A673 (cell line): Measurements from ENCODE around the gene CSF3. TPM values are rescaled to one million over a fixed set of nuclear protein-coding genes. Genes with fewer than 3 reads are reported as not detected.

Source experiments
- BruUV-seq: library from RNA; stranded (reverse); fragments of 400-500 nt; replicated peaks from 2 replicates; lab custom pipeline; 2021; lab: Mats Ljungman, UMichigan
- CTCF ChIA-PET: fragments of 300-600 bp; sonication (Branson Sonifier 250); formaldehyde crosslinking; loops from one replicate; lab custom pipeline; 2022; ENCODE audit warnings: antibody characterized with exemption; lab: Charles Lee
- POLR2A ChIA-PET: fragments of 300-600 bp; sonication (Branson Sonifier 250); formaldehyde crosslinking; loops from one replicate; lab custom pipeline; 2022; ENCODE audit warnings: antibody characterized with exemption; ENCODE audit not compliant: low non-redundant PET; lab: Charles Lee
- DNase-seq: peaks from one replicate; pipeline ENCODE4 v3.0.0-alpha.2; 2015; ENCODE audit warnings: low spot score
- H3K27ac ChIP-seq: fragments of 200-600 bp; sonication (generic); 2 replicates; pipeline ENCODE4 v1.5.1; 2016; ENCODE audit warnings: mixed run types, low read depth, mild to moderate bottlenecking, mixed read lengths, antibody characterized with exemption, low read length; ENCODE audit not compliant: poor library complexity, severe bottlenecking
- H3K27me3 ChIP-seq: fragments of 200-600 bp; sonication (generic); replicated peaks from 2 replicates; pipeline ENCODE4 v1.6.1; 2017; ENCODE audit warnings: mixed run types, low read depth, mild to moderate bottlenecking, mixed read lengths, antibody characterized with exemption, low read length; ENCODE audit not compliant: insufficient read depth, poor library complexity
- H3K36me3 ChIP-seq: fragments of 200-600 bp; sonication (generic); 2 replicates; pipeline ENCODE4 v1.6.1; 2016; ENCODE audit warnings: mixed run types, mild to moderate bottlenecking, mixed read lengths, antibody characterized with exemption, low read length; ENCODE audit not compliant: insufficient read depth, poor library complexity, severe bottlenecking
- H3K4me1 ChIP-seq: fragments of 200-600 bp; sonication (generic); 2 replicates; pipeline ENCODE4 v1.6.1; 2017; ENCODE audit warnings: mixed run types, mild to moderate bottlenecking, mixed read lengths, antibody characterized with exemption, low read length; ENCODE audit not compliant: insufficient read depth, poor library complexity, severe bottlenecking
- H3K4me3 ChIP-seq: fragments of 200-600 bp; sonication (generic); 2 replicates; pipeline ENCODE4 v1.5.1; 2016; ENCODE audit warnings: low read depth, mixed run types, mild to moderate bottlenecking, mixed read lengths, low read length; ENCODE audit not compliant: poor library complexity, severe bottlenecking
- H3K9me3 ChIP-seq: fragments of 200-600 bp; sonication (generic); 2 replicates; pipeline ENCODE4 v1.6.1; 2016; ENCODE audit warnings: mixed run types, low read depth, mild to moderate bottlenecking, mixed read lengths, antibody characterized with exemption, low read length; ENCODE audit not compliant: poor library complexity, severe bottlenecking
- CTCF ChIP-seq: fragments of 300-800, 200-600 bp; sonication (generic); conservative IDR thresholded peaks from 2 replicates; pipeline ENCODE4 v1.5.1; 2017; ENCODE audit warnings: low read depth, mild to moderate bottlenecking, antibody characterized with exemption, low read length, moderate library complexity, mixed read lengths
- EZH2 ChIP-seq: fragments of 200-600 bp; sonication (generic); IDR thresholded peaks from 2 replicates; pipeline ENCODE4 v1.6.1; 2017; ENCODE audit warnings: borderline replicate concordance, low read depth, mild to moderate bottlenecking, mixed read lengths, antibody characterized with exemption, low read length; ENCODE audit not compliant: poor library complexity, severe bottlenecking
- intact Hi-C: fragments of 100-400 bp; cut with micrococcal nuclease; formaldehyde crosslinking; loops from one replicate; pipeline ENCODE4 v1.10.0; 2022; ENCODE audit not compliant: unreplicated experiment
- total RNA-seq: library from RNA; stranded (reverse); gene quantifications from 2 replicates; pipeline ENCODE4 v1.2.3, GENCODE V29; 2021

CSF3 gene
- total RNA-seq, 1 experiment from 2014 or later, result not detected

- ChIA-PET CTCF (no interaction called here), POLR2A (no interaction called here)
- H3K4me1 ChIP-seq, result no peaks in the 10 kb centered on the region
- intact Hi-C loops, result loop anchor here (10.0 kb wide), 1 partner anchor 275 kb away; no protein-coding TSS in a partner anchor
- BruUV-seq, result TSS peak; percentile 29
- no peak for TF ChIP-seq EZH2
- no peak for TF ChIP-seq CTCF
- no peak overlapping the region for H3K27ac ChIP-seq
- no peak overlapping the region for H3K4me3 ChIP-seq
- H3K9me3 ChIP-seq, result no peaks in the 10 kb centered on the region
- H3K27me3 ChIP-seq, result no peaks in the 10 kb centered on the region
- no peaks in the 10 kb centered on the region for H3K36me3 ChIP-seq
- DNase-seq, result no peak
Observed at GRCh38 chr17:40019140-40019991, 4.1 kb downstream of the CSF3 start.

- no TSS peak for BruUV-seq
- no peak overlapping the region for H3K27ac ChIP-seq
- H3K9me3 ChIP-seq, result no peaks in the 10 kb centered on the region
- no peaks in the 10 kb centered on the region for H3K36me3 ChIP-seq
- intact Hi-C loops, result no loop called here
- no peak for TF ChIP-seq CTCF
- ChIA-PET POLR2A (no interaction called here), CTCF (no interaction called here)
- no peak for DNase-seq
- no peaks in the 10 kb centered on the region for H3K4me1 ChIP-seq
- H3K27me3 ChIP-seq, result no peaks in the 10 kb centered on the region
- H3K4me3 ChIP-seq, result no peak overlapping the region
Observed at GRCh38 chr17:40020146-40020545, 4.9 kb downstream of the CSF3 start.

GRCh38 chr17:40021451-40021971 is 6.3 kb downstream of the CSF3 start:
- no peak for DNase-seq
- TF ChIP-seq EZH2 (no peak), CTCF (no peak)
- no peak overlapping the region for H3K4me3 ChIP-seq
- POLR2A ChIA-PET, result no interaction called here
- intact Hi-C loops, result no loop called here
- H3K9me3 ChIP-seq, result no peaks in the 10 kb centered on the region
- no peak overlapping the region for H3K27ac ChIP-seq
- CTCF ChIA-PET, result interaction anchor here (0.9 kb wide), 1 partner anchor 13 kb away, joined by 6 read pairs; no protein-coding TSS in a partner anchor
- no peaks in the 10 kb centered on the region for H3K4me1 ChIP-seq
- no peaks in the 10 kb centered on the region for H3K36me3 ChIP-seq
- no TSS peak for BruUV-seq
- no peaks in the 10 kb centered on the region for H3K27me3 ChIP-seq
